BE2C (cell line): ENCODE measurements around the gene NDUFAB1.
"Not testable (repeated sequence)": the region's sequence is repeated elsewhere in the genome, so short reads cannot be mapped to it uniquely, and the experiment has no call there.

Experiments used
- DNase-seq: peaks from one replicate; pipeline ENCODE4 v3.0.0-alpha.2; 2020
- H3K27me3 ChIP-seq: fragments of 250-450 bp; sonication (Bioruptor Pico); 2 replicates; pipeline ENCODE4 v1.5.1; 2020; ENCODE audit warnings: mild to moderate bottlenecking
- H3K36me3 ChIP-seq: fragments of 250-450 bp; sonication (Bioruptor Pico); 2 replicates; pipeline ENCODE4 v1.5.1; 2020; ENCODE audit warnings: mild to moderate bottlenecking
- H3K4me1 ChIP-seq: fragments of 250-450 bp; sonication (Bioruptor Pico); 2 replicates; pipeline ENCODE4 v1.5.1; 2020
- H3K4me3 ChIP-seq: 2 replicates; pipeline ENCODE4 v1.5.1; 2011; ENCODE audit warnings: low read depth, low read length
- H3K9me3 ChIP-seq: fragments of 250-450 bp; sonication (Bioruptor Pico); 2 replicates; pipeline ENCODE4 v1.5.1; 2020
- TF ChIP-seq, protein P1 (sequence below): IDR thresholded peaks from 2 replicates; pipeline ENCODE4 v1.5.1; 2012; ENCODE audit warnings: mild to moderate bottlenecking, low read depth, low read length

Gene NDUFAB1

DNA sequence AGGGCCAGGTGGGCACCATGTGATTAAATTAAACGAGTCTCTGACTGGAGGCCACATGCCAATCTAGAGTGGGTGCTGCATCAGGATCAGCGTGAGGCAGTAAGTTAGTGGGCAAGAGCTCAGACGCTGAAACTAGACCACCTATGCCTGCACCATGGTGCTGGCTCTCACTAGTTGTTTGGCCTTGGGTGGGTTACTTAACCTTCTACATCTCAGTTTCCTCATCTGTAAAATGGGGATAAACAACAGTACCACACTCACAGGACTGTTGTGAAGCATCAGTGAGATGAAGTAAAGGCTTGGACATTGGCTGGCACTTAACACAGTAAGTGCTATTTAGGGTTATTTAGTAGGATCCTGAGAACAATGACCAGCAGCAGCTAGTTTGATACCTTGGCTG, 5.9 kb downstream of the NDUFAB1 start:
- H3K4me1 ChIP-seq = no peaks in the 10 kb centered on the region
- no peaks in the 10 kb centered on the region for H3K9me3 ChIP-seq
- no peaks in the 10 kb centered on the region for H3K27me3 ChIP-seq
- H3K36me3 ChIP-seq = peaks cover 89% of the 10 kb centered on the region
- TF ChIP-seq, protein P1, sequence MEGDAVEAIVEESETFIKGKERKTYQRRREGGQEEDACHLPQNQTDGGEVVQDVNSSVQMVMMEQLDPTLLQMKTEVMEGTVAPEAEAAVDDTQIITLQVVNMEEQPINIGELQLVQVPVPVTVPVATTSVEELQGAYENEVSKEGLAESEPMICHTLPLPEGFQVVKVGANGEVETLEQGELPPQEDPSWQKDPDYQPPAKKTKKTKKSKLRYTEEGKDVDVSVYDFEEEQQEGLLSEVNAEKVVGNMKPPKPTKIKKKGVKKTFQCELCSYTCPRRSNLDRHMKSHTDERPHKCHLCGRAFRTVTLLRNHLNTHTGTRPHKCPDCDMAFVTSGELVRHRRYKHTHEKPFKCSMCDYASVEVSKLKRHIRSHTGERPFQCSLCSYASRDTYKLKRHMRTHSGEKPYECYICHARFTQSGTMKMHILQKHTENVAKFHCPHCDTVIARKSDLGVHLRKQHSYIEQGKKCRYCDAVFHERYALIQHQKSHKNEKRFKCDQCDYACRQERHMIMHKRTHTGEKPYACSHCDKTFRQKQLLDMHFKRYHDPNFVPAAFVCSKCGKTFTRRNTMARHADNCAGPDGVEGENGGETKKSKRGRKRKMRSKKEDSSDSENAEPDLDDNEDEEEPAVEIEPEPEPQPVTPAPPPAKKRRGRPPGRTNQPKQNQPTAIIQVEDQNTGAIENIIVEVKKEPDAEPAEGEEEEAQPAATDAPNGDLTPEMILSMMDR = no peak
- no peak for DNase-seq
- H3K4me3 ChIP-seq = no peak overlapping the region

DNA sequence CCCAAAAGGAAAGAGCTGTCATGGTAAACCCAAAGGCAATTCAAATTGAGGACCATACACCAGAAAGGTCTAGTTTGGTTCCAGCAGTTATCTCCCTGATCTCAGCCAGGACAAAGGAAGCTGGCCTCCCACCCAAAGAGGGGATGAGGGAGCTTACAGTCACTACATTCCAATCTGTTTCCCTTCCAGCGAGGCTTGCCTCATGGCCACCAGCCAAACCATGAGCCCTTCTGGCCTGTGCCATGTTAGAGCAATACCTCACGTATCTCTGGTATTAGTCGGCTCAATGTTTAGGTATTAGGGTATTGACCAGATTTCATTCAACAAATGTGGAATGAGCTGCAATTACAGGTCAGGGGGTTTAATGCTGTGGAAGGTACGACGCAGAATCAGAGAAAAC, 8.4 kb downstream of the NDUFAB1 start:
- no peaks in the 10 kb centered on the region for H3K4me1 ChIP-seq
- peaks cover 80% of the 10 kb centered on the region for H3K36me3 ChIP-seq
- TF ChIP-seq, protein P1 = no peak

DNA sequence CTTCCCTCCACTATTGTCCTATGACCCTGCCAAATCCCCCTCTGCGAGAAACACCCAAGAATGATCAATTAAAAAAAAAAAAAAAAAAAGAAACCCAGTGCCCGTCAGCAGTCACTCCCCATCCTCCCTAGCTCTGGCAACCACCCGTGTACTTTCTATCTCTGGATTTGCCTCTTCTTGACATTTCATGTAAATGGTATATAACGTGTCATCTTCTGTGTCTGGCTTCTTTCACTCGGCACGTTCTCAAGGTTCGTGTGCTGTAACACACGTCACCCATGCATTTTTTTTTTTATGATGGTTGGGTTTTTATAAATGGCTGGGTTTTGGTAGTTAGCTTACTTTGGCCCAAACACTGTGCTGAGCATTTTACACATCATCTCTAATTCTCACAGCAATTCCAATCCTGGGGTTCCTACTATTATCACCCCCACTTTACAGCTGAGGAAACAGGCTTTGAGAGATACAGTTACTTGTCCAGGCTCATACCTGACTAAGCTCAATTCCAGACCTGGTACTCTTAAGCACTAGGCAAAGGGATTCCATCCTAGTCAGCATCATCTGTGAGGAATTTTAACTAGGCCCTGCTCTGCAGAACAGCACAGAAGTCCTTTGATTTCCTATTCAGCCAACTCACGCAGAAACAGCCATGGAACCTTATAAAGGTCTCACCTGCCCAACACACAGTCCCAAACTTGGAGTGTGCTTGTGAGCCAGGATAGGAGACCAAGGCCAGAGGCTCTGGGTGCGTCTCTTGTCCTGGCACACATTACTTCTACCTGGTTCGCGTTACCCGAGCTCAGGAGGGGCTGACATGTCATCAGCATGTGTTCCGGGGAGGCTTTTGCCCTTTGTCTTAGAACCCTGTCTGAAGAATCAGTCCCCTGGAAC, 11.7 kb downstream of the NDUFAB1 start:
- TF ChIP-seq, protein P1 = no peak
- DNase-seq = no peak
- Histone ChIP-seq H3K4me1 (no peaks in the 10 kb centered on the region), H3K36me3 (peaks cover 79% of the 10 kb centered on the region), H3K4me3 (no peak overlapping the region), H3K27me3 (no peaks in the 10 kb centered on the region), H3K9me3 (no peaks in the 10 kb centered on the region)

More for the DNA sequence above, 8.4 kb downstream of the NDUFAB1 start:
- Histone ChIP-seq H3K9me3 (no peaks in the 10 kb centered on the region), H3K4me3 (no peak overlapping the region), H3K27me3 (no peaks in the 10 kb centered on the region)
- DNase-seq = no peak

- not testable (repeated sequence) for H3K4me3 ChIP-seq, DNase-seq, H3K27me3 ChIP-seq, H3K9me3 ChIP-seq, H3K4me1 ChIP-seq
- H3K36me3 ChIP-seq = peaks cover 77% of the 10 kb centered on the region
These were observed 12.8 kb downstream of the NDUFAB1 start for GRCh38 chr16:23583271-23583670.

GRCh38 chr16:23581764-23582163, 14.4 kb downstream of the NDUFAB1 start:
- H3K4me3 ChIP-seq = no peak overlapping the region

GRCh38 chr16:23580391-23580790, 15.7 kb downstream of the NDUFAB1 start:
- no peak for DNase-seq
- H3K36me3 ChIP-seq = peaks cover 50% of the 10 kb centered on the region
- no peaks in the 10 kb centered on the region for H3K27me3 ChIP-seq
- TF ChIP-seq, protein P1 = no peak
- no peaks in the 10 kb centered on the region for H3K4me1 ChIP-seq
- H3K4me3 ChIP-seq = no peak overlapping the region
- no peaks in the 10 kb centered on the region for H3K9me3 ChIP-seq

More at GRCh38 chr16:23581764-23582163, 14.4 kb downstream of the NDUFAB1 start:
- H3K36me3 ChIP-seq = peaks cover 62% of the 10 kb centered on the region
- H3K4me1 ChIP-seq = no peaks in the 10 kb centered on the region
- no peaks in the 10 kb centered on the region for H3K9me3 ChIP-seq
- DNase-seq = no peak
- TF ChIP-seq, protein P1 = no peak
- H3K27me3 ChIP-seq = no peaks in the 10 kb centered on the region
